T-helper 1 cell treated with Interleukin-12 subunit alpha and Interleukin-12 subunit beta and Interleukin-4 antibody, amounts not matched to agents 30 ng/mL and 1 ng/mL, for 36 hours (primary cell): Measurements from ENCODE around the gene BEAN1. TPM values are rescaled to one million over a fixed set of nuclear protein-coding genes. Genes with fewer than 3 reads are reported as not detected.
"Not testable (repeated sequence)": the region's sequence is repeated elsewhere in the genome, so short reads cannot be mapped to it uniquely, and the experiment has no call there.

ENCODE experiments used
- intact Hi-C: fragments of 100-400 bp; cut with micrococcal nuclease; formaldehyde crosslinking; loops from one replicate; pipeline ENCODE4 v1.15.1; 2024
- total RNA-seq: library from RNA; stranded (reverse); gene quantifications from 2 replicates; pipeline ENCODE4 v1.2.3, GENCODE V29; 2022

Gene BEAN1
- total RNA-seq, 1 donor from 2014 or later: not detected

DNA sequence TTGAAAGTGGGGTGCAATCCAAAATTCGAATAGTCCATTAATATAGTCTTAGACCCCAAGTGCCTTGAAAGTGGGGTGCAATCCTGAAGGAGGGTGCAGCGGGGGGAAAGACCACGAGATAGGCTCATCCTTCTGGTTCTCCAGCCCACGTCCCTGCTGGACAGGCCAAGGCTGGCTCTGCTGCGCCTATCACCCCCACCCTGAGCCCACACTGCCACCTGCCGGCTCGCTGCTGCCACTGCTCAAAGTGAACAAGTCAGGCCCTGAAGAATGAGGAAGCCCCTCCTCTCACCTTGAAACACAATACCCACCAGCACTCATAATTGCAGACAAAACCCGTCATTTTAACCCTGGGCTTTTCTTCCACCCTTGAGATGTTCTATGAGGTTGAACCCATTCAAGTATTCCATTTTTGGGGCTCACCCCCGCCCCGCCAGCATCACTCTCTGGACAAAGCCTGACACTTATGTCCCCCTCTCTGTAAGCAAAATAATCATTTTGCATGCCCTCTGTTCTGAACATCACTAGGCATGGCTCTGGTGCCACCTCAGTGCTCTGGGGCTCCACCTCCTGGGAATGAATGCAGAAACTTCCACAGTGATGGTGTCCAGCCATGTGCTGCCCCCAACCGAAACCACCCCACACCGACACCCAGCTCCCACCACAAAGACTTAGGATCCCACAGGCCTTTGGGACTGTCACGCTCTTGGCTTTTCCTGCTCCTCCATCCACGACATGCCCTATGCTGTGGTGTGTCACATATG, 56.8 kb downstream of the BEAN1 start:
- intact Hi-C loops: loop anchor here (1.0 to 2.0 kb wide), 4 partner anchors 67 to 127 kb away; no protein-coding TSS in a partner anchor

DNA sequence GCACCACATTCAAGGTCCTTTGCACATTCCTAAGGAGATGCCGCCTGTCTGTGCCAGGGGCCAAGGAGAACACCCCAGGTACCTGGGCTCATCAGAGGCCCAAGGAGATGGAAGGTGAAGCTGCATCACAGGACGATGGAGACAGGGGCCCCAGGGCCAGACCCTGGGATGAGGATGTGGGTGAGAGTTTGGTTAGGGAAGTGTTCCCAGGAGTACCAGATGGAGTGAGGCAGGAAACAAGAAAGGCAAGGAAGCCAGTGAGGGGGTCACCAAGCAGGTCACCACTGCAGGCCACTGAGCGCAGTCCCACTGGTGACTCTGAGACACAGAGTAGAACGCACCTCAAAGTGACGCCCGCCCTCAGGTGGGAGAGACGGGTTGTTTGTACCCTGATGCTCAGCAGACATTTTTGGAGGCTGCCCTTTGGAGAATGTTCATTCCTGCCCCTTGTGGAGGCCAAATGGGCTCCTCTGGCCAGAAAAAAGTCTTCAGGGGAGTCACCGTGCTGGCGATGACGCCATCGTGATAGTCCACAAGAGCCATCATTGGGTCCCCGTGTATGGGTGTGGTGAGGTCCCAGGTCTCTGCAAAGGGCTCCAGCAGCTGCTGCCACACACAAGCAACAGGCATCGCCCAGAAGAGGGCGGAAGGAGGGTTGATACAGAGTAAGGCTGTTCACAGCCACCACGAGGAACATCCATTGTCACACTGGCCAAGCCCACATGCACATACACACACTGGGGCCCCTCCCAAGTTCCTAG, 57.5 kb downstream of the BEAN1 start:
- intact Hi-C loops: no loop called here

DNA sequence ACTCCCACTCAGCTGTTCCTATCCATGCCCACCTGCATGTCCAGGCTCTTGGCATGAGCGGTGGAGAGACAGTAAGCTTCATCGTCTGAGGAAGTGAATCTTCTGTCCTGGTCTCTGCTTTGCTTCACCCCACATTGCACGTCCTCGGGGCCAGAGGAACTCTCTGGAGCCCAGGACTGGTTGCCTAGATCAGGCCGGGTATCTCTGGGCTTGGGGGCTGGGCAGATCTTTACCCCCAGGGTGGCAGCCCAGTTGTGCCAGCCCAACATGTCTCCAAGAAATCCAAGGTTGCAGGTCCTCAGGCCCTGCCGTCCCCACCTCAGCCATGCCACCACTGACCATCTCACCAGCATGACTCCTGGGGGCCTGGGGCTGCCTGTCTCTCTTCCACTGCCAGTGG, 58.3 kb downstream of the BEAN1 start:
- intact Hi-C loops: no loop called here

DNA sequence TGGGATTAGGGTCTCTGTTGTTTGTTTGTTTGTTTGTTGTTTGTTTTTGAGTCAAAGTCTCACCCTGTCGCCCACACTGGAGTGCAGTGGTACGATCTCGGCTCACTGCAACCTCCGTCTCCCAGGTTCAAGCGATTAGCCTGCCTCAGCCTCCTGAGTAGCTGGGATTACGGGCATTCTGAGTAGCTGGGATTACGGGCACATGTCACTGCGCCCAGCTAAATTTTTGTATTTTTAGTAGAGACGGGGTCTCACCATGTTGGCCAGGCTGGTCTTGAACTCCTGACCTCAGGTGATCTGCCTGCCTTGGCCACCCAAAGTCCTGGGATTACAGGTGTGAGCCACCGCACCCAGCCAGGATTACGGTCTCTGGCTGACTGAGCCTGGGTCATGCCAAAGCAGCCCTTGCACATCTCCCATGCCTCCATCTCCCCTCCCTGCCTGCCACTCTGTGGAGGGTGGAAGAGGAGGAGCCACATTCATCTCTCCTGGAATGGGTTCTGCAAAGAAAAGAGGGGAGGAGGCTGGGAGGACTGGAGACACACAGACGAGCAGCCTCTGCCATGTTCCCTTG, 59.2 kb downstream of the BEAN1 start:
- intact Hi-C loops: no loop called here

DNA sequence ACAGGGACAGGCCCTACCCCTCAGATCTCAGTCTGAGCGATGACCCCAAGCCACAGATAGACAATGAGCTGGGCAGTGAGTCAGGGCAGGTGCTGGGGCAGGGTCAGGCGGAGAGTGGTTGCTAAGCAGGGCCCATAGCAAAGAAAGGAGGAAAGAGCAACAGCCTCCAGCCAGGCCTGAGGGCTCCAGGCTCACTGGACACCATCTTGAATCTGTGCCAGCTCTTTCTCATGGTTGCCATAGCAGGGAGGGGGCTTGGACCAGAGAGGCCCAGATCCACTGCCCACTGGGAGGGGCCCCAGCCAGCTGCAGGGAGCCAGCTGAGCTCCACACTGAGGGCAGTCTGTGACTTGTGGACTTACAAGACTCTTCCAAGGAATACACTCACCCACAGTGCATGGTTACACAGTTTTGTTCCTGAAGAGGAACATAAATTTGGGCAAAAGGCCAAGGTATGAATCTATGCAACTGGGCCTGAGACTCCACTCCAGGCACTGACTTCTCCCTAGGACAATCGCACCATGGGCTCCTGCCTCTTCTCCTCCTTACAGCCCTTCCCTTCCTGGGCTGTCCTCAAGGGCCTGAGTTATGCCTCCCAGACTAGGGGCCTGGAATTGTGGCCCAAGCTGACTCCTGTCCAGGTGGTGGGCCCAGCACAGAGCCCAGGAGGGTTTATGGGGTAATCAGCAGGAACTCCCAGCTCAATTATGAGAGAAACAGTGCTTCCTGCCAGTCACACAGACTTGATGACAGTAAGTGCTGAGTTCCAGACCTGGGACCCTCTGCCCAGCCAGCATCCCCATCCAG, 59.9 kb downstream of the BEAN1 start:
- intact Hi-C loops: no loop called here

DNA sequence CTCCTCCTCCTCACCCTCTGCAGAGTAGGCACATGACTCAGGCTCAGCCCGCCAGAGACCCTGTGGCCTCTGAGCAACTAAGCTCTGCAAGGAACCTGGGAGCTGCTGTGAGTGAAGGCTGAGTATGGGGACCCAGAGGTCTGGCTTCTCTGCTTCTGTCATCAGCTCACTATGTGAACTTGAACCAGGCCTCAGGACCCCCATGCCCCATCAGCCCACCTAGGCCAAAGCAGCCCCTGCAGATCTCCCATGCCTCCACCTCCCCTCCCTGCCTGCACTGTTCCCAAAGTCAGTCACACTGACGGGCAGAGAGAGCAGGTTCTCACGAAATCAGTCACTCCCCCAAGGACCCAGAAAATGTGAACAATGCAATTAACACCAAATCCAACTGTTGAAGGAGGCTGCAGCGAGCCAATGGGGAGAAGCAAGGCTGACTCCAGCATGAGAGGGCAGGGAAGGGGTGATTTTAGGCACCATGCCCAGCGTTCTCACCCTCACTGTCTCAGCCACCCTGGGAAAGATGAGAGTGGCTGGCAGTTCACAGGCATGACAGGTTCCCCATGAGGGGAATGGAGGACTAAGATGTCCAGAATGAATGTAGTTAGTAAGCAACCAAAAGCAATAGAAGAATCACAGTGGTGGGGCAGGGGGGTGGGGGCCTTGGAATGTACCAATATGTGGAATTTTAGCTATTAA, 60.6 kb downstream of the BEAN1 start:
- intact Hi-C loops: no loop called here

DNA sequence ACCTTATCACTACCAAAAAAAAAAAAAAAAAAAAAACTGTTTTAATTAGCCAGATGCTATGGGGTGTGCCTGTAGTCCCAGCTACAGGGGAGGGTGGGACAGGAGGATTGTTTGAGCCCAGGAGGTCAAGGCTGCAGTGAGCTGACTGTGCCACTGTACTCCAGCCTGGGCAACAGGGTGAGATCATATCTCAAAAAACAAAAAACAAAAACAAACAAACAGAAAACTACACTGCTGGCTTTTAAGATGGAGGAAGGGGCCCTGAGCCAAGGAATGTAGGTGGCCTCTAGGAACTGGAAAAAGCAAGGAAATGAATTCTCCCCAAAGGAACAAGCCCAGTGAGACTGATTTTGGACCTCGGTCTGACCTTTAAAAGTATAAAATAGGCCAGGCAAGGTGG, 61.4 kb downstream of the BEAN1 start:
- intact Hi-C loops: no loop called here

DNA sequence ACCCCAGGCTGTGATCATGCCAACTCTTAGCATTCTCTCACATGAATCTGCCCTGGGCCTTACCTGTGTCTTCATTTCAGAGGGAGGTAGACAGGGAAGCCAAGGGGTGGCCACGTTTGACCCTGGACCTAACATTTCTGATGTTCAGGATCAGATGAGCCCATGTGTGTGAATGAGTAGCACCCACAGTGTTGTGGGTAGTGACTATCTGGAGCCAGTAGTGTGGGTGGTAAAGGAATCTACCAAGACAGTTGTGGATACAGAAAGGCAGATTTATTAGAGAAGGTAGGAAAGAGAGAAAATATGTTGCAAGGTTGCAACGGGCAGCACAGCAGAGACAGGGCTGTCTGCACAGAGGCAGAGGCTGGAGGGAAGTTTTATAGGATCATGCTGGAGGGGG, 62.3 kb downstream of the BEAN1 start:
- intact Hi-C loops: no loop called here

DNA sequence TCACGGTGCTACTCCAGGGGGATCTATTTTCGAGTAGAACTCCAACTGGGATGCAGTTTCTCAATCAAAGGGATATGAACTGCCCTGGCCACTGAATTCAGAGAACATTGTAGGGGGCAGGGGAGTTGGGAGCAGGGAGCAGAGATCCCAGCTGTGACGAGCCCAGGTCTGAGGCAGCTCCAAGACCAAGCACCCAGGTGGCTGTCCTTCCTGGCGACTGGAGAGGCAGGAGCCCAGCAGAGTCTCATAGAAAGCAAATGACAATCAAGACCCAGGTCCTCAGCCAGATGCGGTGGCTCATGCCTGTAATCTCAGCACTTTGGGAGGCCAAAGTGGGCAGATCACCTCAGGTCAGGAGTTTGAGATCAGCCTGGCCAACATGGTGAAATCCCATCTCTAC, 62.7 kb downstream of the BEAN1 start:
- intact Hi-C loops: no loop called here

DNA sequence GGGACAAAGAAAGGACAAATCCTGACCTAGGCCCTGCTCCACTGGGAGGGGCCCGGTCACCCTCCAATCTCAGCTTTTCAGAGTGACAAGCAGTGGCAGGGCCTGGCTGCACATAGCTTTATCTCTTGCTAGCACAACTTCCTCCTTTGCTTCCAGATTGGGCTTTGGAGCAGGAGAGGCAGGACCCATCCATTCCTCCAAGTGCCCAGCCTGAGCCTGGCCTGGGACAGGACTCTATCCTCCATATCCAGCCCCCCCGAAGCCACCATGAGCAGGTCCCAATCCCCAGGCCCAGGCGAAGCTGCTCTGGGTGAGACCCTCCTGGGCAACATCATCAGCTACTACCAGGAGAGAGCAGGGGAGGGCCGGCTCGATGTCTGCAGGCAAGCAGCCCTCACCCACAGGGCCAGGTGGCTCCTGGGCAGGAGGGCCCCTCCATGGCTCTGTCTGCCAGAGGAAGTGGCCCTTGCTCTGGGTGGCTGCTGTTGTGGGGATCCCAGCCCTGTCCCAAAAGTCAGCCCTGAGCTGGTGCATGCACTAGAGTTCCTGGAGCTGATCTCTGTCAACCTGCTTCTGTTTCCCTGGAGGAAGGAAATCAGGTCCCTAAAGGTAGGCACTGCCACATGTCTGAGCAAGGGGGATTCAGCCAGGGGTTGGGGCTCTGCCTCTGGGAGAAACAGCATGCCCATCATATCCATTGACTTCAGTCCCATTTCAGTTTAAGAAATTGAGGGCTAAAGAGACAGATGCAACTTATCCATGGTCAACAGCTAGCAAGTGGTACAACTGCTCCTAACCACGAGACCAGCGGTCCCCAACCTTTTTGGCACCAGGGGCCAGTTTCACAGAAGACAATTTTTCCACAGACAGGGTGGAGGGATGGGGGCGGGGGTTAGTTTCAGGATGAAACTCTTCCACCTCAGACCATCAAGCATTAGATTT, 64.0 kb downstream of the BEAN1 start:
- intact Hi-C loops: no loop called here

DNA sequence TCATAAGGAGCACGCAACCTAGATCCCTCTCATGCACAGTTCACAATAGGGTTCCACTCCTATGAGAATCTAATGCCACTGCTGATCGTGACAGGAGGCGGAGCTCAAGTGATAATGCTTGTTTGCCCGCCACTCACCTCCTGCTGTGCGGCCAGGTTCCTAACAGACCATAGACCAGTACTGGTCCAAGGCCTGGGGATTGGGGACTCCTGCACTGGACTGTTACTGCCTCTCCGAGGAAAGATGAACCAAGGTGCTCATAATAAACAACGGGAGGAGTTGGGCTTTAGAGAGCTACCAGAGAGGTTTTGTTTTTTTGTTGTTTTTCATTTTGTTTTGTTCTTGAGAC, 64.6 kb downstream of the BEAN1 start:
- intact Hi-C loops: no loop called here

DNA sequence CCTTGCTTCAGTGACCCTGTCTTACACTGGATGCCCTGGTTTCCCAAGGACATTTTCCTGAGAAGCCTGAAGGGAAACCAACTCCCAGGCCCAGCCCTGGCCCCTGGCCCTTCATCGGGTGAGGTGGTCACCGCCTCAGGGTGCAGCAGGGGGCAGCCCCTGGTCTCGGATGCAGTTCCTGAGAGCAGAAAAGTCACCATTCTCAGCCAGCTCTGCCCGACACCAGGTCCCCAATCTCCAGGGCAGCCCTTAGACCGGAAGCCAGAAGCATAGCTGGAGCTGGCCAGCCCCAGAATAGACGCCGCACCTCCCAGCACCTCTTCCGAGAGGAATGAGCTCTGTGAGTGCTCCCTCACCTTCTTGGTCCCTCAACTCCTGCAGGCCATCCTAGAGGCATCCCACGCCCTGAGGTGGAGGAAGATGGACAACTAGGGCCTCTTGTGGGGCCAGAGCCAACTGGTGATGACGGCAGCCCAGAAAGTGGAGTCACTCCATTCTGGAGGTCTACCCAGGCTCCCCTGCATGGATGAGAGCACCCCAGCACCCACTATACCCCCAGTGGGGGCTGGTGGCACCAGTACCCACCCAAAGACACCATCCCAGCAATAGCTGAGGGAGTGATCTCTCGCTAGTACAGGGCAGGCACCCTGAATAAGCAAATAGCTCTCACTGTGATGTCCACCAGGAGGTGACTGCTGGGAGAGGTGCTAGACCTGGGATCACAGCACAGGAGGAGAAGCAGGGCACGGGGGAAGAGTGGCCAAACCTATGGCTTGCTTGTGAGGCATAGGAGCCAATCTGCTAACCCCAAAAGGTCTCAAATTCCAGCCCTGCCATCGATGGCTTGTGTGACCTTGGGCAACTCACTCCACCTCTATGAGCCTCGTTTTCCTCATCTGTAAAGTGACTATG, 66.7 kb downstream of the BEAN1 start:
- intact Hi-C loops: no loop called here

DNA sequence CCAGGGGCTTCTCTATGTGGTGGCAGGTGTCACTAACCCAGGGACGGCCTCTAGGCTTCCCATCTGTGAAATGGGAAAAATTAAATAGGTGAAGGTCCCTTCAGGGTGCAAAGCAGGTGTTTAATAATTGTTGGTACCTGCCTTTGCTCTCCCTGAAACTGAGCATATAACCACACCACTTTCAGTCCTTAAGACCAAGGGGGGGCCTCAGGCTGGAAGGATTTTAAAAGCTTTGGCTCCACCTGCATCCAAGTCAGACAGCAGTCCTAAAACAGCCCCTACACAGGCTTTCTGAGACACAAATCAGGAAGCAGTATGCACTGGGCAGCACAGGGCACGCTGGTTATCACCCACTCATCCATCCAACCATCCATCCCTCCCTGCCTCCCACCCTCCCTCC, 67.8 kb downstream of the BEAN1 start:
- intact Hi-C loops: no loop called here

DNA sequence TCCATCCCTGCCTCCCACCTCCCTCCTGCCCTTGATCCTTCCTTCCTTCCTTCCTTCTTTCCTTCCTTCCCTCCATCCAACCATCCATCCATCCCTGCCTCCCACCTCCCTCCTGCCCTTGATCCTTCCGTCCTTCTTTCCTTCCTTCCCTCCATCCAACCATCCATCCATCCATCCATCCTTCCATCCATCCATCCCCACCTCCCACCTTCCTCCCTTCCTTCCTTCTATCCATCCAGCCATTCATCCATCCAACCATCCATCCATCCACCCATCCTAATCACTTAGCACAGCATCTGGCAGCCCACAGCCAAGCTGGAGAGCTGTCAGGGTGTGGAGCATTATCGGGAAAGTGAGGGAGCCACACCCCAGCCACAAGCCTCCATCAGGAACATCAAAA, 68.3 kb downstream of the BEAN1 start:
- intact Hi-C loops: no loop called here

DNA sequence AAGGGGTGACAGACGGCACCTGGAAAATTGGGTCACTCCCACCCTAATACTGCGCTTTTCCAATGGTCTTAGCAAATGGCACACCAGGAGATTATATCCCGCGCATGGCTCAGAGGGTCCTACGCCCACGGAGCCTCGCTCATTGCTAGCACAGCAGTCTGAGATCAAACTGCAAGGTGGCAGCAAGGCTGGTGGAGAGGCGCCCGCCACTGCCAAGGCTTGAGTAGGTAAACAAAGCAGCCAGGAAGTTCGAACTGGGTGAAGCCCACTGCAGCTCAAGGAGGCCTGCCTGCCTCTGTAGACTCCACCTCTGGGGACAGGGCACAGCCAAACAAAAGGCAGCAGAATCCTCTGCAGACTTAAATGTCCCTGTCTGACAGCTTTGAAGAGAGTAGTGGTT, 69.1 kb downstream of the BEAN1 start:
- intact Hi-C loops: not testable (repeated sequence)

DNA sequence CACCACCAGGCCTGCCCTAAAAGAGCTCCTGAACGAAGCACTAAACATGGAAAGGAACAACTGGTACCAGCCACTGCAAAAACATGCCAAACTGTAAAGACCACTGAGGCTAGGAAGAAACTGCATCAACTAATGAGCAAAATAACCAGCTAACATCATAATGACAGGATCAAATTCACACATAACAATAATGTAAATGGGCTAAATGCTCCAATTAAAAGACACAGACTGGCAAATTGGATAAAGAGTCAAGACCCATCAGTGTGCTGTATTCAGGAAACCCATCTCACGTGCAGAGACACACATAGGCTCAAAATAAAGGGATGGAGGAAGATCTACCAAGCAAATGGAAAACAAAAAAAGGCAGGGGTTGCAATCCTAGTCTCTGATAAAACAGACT, 70.8 kb downstream of the BEAN1 start:
- intact Hi-C loops: not testable (repeated sequence)

DNA sequence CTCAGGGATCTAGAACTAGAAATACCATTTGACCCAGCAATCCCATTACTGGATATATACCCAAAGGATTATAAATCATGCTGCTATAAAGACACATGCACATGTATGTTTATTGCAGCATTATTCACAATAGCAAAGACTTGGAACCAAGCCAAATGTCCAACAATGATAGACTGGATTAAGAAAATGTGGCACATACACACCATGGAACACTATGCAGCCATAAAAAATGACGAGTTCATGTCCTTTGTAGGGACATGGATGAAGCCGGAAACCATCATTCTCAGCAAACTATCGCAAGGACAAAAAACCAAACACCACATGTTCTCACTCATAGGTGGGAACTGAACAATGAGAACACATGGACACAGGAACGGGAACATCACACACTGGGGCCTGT, 74.5 kb downstream of the BEAN1 start:
- intact Hi-C loops: not testable (repeated sequence)

DNA sequence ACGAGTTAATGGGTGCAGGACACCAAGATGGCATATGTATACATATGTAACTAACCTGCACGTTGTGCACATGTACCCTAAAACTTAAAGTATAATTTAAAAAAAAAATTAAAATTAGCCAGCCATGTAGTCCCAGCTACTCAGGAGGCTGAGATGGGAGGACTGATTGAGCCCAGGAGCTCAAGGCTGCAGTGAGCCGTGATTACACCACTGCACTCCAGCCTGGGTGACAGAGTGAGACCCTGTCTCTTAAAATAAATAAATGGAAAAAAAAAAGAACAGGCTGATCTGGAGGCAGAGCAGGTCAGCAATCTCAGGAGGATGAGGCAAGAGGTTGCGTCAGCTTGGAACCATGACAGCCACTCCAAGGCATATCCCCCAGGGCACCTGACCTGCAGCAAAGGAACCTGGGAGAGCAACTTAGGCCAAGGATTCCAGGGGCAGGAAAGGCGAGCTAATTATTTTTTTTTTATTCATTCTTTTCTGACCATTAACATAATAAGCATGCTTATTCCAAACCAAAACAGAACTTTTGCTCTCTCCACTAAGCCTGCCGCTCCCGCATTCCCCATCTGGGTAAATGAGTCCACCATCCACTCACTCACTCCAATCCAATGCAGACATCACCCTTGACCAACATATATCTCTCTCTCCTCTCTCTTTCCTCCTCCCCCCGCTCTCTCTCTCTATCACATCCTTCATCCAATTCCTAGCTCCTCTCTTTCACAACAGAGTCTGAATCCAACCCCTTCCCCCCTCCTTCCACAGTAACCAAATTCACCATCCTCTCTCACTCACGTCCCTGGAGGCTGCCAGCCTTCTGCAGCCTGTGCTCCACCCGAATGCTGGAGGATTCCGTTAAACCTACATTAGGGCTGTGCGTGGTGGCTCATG, 75.2 kb downstream of the BEAN1 start:
- intact Hi-C loops: no loop called here
